ENCODE results near the gene NKX1-1.

DNA sequence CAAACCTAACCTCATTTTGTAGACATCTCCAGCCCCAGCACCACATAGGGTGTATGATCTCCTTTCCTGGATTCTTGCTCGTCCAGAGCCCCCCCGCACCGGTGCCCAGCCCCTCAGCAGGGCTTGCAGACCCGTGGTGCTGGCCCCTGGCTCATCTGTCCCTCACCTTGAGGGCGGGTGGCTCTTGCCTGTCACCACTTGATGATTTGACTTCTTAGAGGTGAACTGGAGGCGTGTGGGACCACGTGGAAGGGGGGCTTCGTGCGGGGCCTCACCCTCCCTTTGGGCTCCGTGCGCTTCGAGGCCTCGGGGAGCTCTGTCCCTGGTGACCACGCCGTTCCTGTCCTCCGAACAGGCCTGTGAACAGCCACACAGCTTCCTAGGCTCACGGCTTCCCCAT, 43.7 kb downstream of the NKX1-1 start:
- TF ChIP-seq, protein P1, sequence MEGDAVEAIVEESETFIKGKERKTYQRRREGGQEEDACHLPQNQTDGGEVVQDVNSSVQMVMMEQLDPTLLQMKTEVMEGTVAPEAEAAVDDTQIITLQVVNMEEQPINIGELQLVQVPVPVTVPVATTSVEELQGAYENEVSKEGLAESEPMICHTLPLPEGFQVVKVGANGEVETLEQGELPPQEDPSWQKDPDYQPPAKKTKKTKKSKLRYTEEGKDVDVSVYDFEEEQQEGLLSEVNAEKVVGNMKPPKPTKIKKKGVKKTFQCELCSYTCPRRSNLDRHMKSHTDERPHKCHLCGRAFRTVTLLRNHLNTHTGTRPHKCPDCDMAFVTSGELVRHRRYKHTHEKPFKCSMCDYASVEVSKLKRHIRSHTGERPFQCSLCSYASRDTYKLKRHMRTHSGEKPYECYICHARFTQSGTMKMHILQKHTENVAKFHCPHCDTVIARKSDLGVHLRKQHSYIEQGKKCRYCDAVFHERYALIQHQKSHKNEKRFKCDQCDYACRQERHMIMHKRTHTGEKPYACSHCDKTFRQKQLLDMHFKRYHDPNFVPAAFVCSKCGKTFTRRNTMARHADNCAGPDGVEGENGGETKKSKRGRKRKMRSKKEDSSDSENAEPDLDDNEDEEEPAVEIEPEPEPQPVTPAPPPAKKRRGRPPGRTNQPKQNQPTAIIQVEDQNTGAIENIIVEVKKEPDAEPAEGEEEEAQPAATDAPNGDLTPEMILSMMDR (IDR thresholded peaks at IDR 0.05): no peak
- no peak for TF ChIP-seq POLR2A (IDR thresholded peaks at IDR 0.05)
